Measurements from ENCODE around the gene PROSER2. TPM values are rescaled to one million over a fixed set of nuclear protein-coding genes. Genes with fewer than 3 reads are reported as not detected.

The PROSER2 gene
- total and polyA plus RNA-seq, 9 of the 15 experiments (the other 6 are each of a cell fraction or from before 2014, with no cell fraction given) = 0.62 to 14.8 (median 2.9) TPM

DNA sequence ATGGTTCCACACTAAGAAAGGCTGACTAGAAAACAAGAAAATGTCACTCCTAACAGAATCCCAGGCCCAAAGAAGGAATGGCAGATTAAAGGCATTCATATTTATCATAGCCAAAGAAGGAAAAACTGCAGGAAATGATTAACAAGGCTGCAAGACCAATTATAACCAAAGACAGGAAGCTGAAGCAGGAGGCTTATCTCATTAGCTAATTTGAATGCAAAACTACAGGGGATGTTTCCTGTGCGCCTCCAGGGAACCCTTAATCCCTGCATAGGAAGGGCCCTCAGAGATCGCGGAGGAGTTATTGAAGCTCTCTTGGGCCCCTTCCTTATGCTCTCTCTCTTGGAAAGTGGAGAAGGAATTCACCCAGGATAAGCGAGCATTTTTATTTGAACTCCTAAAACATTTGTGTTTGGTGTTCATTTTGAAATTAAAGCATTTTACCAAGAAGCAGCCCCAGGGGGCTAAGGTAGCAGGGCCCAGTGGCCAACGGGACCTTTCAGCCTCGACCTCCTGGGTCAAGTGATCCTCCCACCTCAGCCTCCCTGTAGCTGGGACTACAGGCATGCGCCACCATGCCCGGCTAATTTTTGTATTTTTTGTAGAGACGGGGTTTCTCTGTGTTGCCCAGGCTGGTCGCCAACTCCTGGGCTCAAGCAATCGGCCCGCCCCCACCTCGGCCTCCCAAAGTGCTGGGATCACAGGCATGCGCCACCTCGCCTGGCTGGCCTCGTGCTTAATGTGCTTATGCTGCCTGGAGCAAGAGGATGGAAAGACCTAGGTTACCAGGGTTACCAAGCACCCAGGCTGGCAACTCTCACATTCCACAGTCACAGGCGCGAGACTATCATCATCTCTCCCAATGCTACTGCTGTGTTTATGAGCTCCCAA is 24.1 kb upstream of the PROSER2 start:
- H3K9me3 ChIP-seq (replicated peaks; ENCODE audit: control insufficient read depth, insufficient read depth, low read depth, low read length) = no peaks in the 10 kb centered on the region
- peaks cover 5 to 9% of the 10 kb centered on the region in 2 experiments; a peak in 4 of 5 replicates for H3K4me1 ChIP-seq (replicated peaks in 1 of 2; ENCODE audit: control insufficient read depth in 2 of 2, insufficient read depth in 2 of 2, low read length in 2 of 2)
- peak overlapping the region; percentile 46; the same call in 1 of the 2 replicates for H2AFZ ChIP-seq (ENCODE audit: low read depth, low read length)
- TF ChIP-seq ZNF175 (CRISPR knock-in tag; IDR thresholded peaks at IDR 0.05; ENCODE audit: low read depth) (peak; percentile 48; the same call in 1 of the 2 replicates), GABPA (tag; conservative IDR thresholded peaks at IDR 0.05; ENCODE audit: low read depth) (peak; percentile 61), CBFA2T3 (IDR thresholded peaks at IDR 0.05) (0 out of 2 replicates have a peak, but pooled peaks have one; percentile 17), ETV1 (tag; conservative IDR thresholded peaks at IDR 0.05; ENCODE audit: low read depth) (peak; percentile 67), ZNF197 (CRISPR knock-in tag; IDR thresholded peaks at IDR 0.05; ENCODE audit: low read depth) (no peak)
- TF ChIP-seq, protein P1, sequence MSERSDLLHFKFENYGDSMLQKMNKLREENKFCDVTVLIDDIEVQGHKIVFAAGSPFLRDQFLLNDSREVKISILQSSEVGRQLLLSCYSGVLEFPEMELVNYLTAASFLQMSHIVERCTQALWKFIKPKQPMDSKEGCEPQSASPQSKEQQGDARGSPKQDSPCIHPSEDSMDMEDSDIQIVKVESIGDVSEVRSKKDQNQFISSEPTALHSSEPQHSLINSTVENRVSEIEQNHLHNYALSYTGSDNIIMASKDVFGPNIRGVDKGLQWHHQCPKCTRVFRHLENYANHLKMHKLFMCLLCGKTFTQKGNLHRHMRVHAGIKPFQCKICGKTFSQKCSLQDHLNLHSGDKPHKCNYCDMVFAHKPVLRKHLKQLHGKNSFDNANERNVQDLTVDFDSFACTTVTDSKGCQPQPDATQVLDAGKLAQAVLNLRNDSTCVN (CRISPR knock-in tag; IDR thresholded peaks at IDR 0.05) = no peak
- intact Hi-C loops (cut with micrococcal nuclease) (no loop called here), in situ Hi-C loops (cut with MboI) (loop anchor here (5.0 to 25.0 kb wide), 2 partner anchors 188 to 913 kb away; no protein-coding TSS in a partner anchor)
- no peaks in the 10 kb centered on the region for H3K79me2 ChIP-seq (ENCODE audit: control insufficient read depth, insufficient read depth, low read length)
- ChIA-PET POLR2A (interaction anchor here (0.7 to 1.7 kb wide), 2 partner anchors 9 to 130 kb away, joined by 3 to 5 read pairs; no protein-coding TSS in a partner anchor), CTCF (ENCODE audit: low intra/inter-chr PET ratio) (interaction anchor here (0.5 kb wide), 1 partner anchor 609 kb away, joined by 3 read pairs; no protein-coding TSS in a partner anchor)
- no peak overlapping the region for H3K4me2 ChIP-seq (ENCODE audit: insufficient read depth, low read length)
- FAIRE-seq = no peak
- H3K9me1 ChIP-seq (ENCODE audit: control insufficient read depth, insufficient read depth, low read length) = no peaks in the 10 kb centered on the region
- H4K20me1 ChIP-seq (replicated peaks; ENCODE audit: control insufficient read depth, insufficient read depth, low read length) = no peaks in the 10 kb centered on the region
- WGBS (ENCODE audit: insufficient coverage, low coverage, missing lambda C conversion rate) = 49% methylated on average over 18 of the region's 18 CpGs
- no peak for DNase-seq (ENCODE audit: extremely low read depth in 1 of 4, low spot score in 3 of 4)
- H3K9ac ChIP-seq (ENCODE audit: insufficient read depth in 1 of 2, low read depth in 2 of 2, low read length in 2 of 2) = no peak overlapping the region
- H3K36me3 ChIP-seq (ENCODE audit: control insufficient read depth, insufficient read depth, low read length) = no peaks in the 10 kb centered on the region
- BruUV-seq (replicated peaks) = no TSS peak
- H3K27ac ChIP-seq (ENCODE audit: extremely low read depth, low read depth, low read length) = no peak overlapping the region
- H3K4me3 ChIP-seq = no peak overlapping the region
- H3K27me3 ChIP-seq (ENCODE audit: control insufficient read depth in 2 of 2, insufficient read depth in 2 of 2, low read length in 2 of 2) = peaks cover 18 to 35% of the 10 kb centered on the region in 2 experiments; a peak in 4 of 5 replicates
- peak; percentile 43; the same call in 1 of the 3 replicates for ATAC-seq
